IMR-90 (cell line): ENCODE results near the gene CASK. TPM values are rescaled to one million over a fixed set of nuclear protein-coding genes. Genes with fewer than 3 reads are reported as not detected.

Experiments used
- ATAC-seq: fragments of 200-7000 bp; cut with Tn5 transposase; 2 replicates; pipeline ENCODE4 v1.9.1; 2020; ENCODE audit warnings: low read depth, mild to moderate bottlenecking, moderate library complexity
- BruUV-seq: library from RNA; stranded (reverse); fragments of 400-500 nt; replicated peaks from 2 replicates; lab custom pipeline; 2021; lab: Mats Ljungman, UMichigan
- CTCF ChIA-PET: fragments of 300-600 bp; formaldehyde crosslinking; extraction: SDS; loops from one replicate; lab custom pipeline; 2021; ENCODE audit warnings: antibody characterized with exemption; lab: Yijun Ruan, JAX
- POLR2A ChIA-PET: fragments of 300-600 bp; sonication (Branson Sonifier 250); formaldehyde crosslinking; loops from one replicate; lab custom pipeline; 2022; ENCODE audit warnings: antibody characterized with exemption; ENCODE audit not compliant: unreplicated experiment; lab: Charles Lee
- DNase-seq: peaks from one replicate; pipeline ENCODE4 v3.0.0; 2013
- H2AFZ ChIP-seq: replicated peaks from 2 replicates; pipeline ENCODE3; 2013; ENCODE audit warnings: low read length, mild to moderate bottlenecking; ENCODE audit not compliant: poor library complexity
- H2AK5ac ChIP-seq: 2 replicates; pipeline ENCODE4 v1.6.1; 2013; ENCODE audit warnings: low read depth, low read length, inconsistent platforms
- H2AK9ac ChIP-seq: replicated peaks from 2 replicates; pipeline ENCODE3; 2013; ENCODE audit warnings: mild to moderate bottlenecking, low read depth, low read length, moderate library complexity; ENCODE audit not compliant: poor library complexity
- H2BK120ac ChIP-seq: 2 replicates; pipeline ENCODE4 v1.6.1; 2013; ENCODE audit warnings: low read depth, low read length, inconsistent platforms
- H2BK15ac ChIP-seq: 3 replicates; pipeline ENCODE4 v1.6.1; 2013; ENCODE audit warnings: low read depth, low read length, inconsistent platforms
- H2BK20ac ChIP-seq: 2 replicates; pipeline ENCODE4 v1.6.1; 2013; ENCODE audit warnings: low read depth, mild to moderate bottlenecking, inconsistent platforms, low read length, moderate library complexity
- H2BK5ac ChIP-seq: 2 replicates; pipeline ENCODE4 v1.6.1; 2013; ENCODE audit warnings: mild to moderate bottlenecking, low read depth, low read length, inconsistent platforms; ENCODE audit not compliant: poor library complexity, severe bottlenecking
- H3K14ac ChIP-seq: replicated peaks from 2 replicates; pipeline ENCODE4 v1.6.1; 2013; ENCODE audit warnings: low read depth, low read length, inconsistent platforms
- H3K18ac ChIP-seq: 2 replicates; pipeline ENCODE4 v1.6.1; 2013; ENCODE audit warnings: low read depth, low read length, control low read depth
- H3K23ac ChIP-seq: 2 replicates; pipeline ENCODE4 v1.6.1; 2013; ENCODE audit warnings: low read depth, low read length, inconsistent platforms
- H3K27ac ChIP-seq: 2 replicates; pipeline ENCODE4 v1.5.1; 2013; ENCODE audit warnings: mild to moderate bottlenecking, control low read depth, low read length; ENCODE audit not compliant: insufficient read depth
- H3K27me3 ChIP-seq: 2 replicates; pipeline ENCODE4 v1.6.1; 2013; ENCODE audit warnings: low read length; ENCODE audit not compliant: control insufficient read depth, insufficient read depth
- H3K36me3 ChIP-seq: 2 replicates; pipeline ENCODE4 v1.6.1; 2013; ENCODE audit warnings: low read length, mixed read lengths; ENCODE audit not compliant: control insufficient read depth, insufficient read depth
- H3K4ac ChIP-seq: 2 replicates; pipeline ENCODE4 v1.6.1; 2013; ENCODE audit warnings: low read depth, low read length, inconsistent platforms
- H3K4me1 ChIP-seq: 2 replicates; pipeline ENCODE4 v1.6.1; 2013; ENCODE audit warnings: low read length, mixed read lengths; ENCODE audit not compliant: control insufficient read depth, insufficient read depth
- H3K4me2 ChIP-seq: 2 replicates; pipeline ENCODE4 v1.6.1; 2013; ENCODE audit warnings: low read depth, mild to moderate bottlenecking, control low read depth, low read length, moderate library complexity
- H3K4me3 ChIP-seq: 2 replicates; pipeline ENCODE4 v1.5.1; 2013; ENCODE audit warnings: low read depth, mild to moderate bottlenecking, control low read depth, low read length, moderate library complexity; ENCODE audit not compliant: insufficient read depth
- H3K56ac ChIP-seq: 2 replicates; pipeline ENCODE4 v1.6.1; 2013; ENCODE audit warnings: low read length, inconsistent platforms; ENCODE audit not compliant: insufficient read depth; ENCODE audit errors: extremely low read depth
- H3K79me1 ChIP-seq, 2 experiments: 2 replicates each; pipeline ENCODE4 v1.6.1; 2013; ENCODE audit warnings: low read length in 2 of 2, inconsistent platforms in 1 of 2, low read depth in 1 of 2
- H3K9ac ChIP-seq: 2 replicates; pipeline ENCODE4 v1.6.1; 2013; ENCODE audit warnings: low read depth, low read length, control low read depth
- H3K9me1 ChIP-seq: 2 replicates; pipeline ENCODE4 v1.6.1; 2013; ENCODE audit warnings: low read length, inconsistent platforms; ENCODE audit not compliant: insufficient read depth
- H3K9me3 ChIP-seq: 2 replicates; pipeline ENCODE4 v1.6.1; 2013; ENCODE audit warnings: low read length; ENCODE audit not compliant: control insufficient read depth, insufficient read depth
- H4K20me1 ChIP-seq: 2 replicates; pipeline ENCODE4 v1.6.1; 2013; ENCODE audit warnings: low read length, inconsistent platforms; ENCODE audit not compliant: insufficient read depth
- H4K5ac ChIP-seq: 2 replicates; pipeline ENCODE4 v1.6.1; 2013; ENCODE audit warnings: mild to moderate bottlenecking, low read depth, low read length, control low read depth
- H4K8ac ChIP-seq, 2 experiments: 2 replicates each; pipeline ENCODE4 v1.6.1; 2013; ENCODE audit warnings: low read depth in 2 of 2, low read length in 2 of 2, control low read depth in 1 of 2, inconsistent platforms in 1 of 2
- H4K91ac ChIP-seq: 2 replicates; pipeline ENCODE4 v1.6.1; 2013; ENCODE audit warnings: low read depth, low read length, inconsistent platforms; ENCODE audit not compliant: insufficient read depth
- CEBPB ChIP-seq: IDR thresholded peaks from 2 replicates; pipeline ENCODE4 v1.6.1; 2012; ENCODE audit warnings: low read depth, low read length, improper control_type of control experiment
- MAFK ChIP-seq: IDR thresholded peaks from 2 replicates; pipeline ENCODE4 v1.6.1; 2012; ENCODE audit warnings: low read depth, low read length, improper control_type of control experiment
- POLR2A ChIP-seq: IDR thresholded peaks from 2 replicates; pipeline ENCODE4 v1.6.1; 2012; ENCODE audit warnings: mild to moderate bottlenecking, low read depth, low read length
- SMC3 ChIP-seq: fragments of 150-350 bp; IDR thresholded peaks from 2 replicates; pipeline ENCODE4 v1.6.1; 2016; ENCODE audit warnings: low read depth, mild to moderate bottlenecking, antibody characterized with exemption, low read length, moderate library complexity
- WGBS, 2 experiments: methylation state at CpG; one replicate each; pipeline versions ENCODE4 v1.1.5 to v1.1.7; 2013; ENCODE audit warnings: missing lambda C conversion rate in 2 of 2; ENCODE audit not compliant: insufficient read length in 1 of 2; ENCODE audit errors: extremely low coverage in 2 of 2; 5-methylcytosine and 5-hydroxymethylcytosine counted together
- dilution Hi-C: fragments of 300-500 bp; cut with HindIII; formaldehyde crosslinking; loops from one replicate; pipeline ENCODE4 v1.14.3; 2018; ENCODE audit warnings: low sequenced_read_pairs; ENCODE audit not compliant: unreplicated experiment
- in situ Hi-C: fragments of 300-500 bp; cut with MboI; formaldehyde crosslinking; loops from 3 replicates; pipeline ENCODE4 v1.14.3; 2019; ENCODE audit warnings: low sequenced_read_pairs, inconsistent platforms, mixed read lengths
- intact Hi-C: fragments of 100-400 bp; cut with micrococcal nuclease; formaldehyde crosslinking; loops from 2 replicates; pipeline ENCODE4 v1.10.0; 2022
- polyA plus RNA-seq, 3 experiments: library from polyadenylated mRNA; depleted of rRNA; stranded (reverse); fragments of >200 nt; gene quantifications; 2 replicates each; pipeline ENCODE4 v1.2.3, GENCODE V29; 2012; ENCODE audit warnings: low replicate concordance in 1 of 3
- total RNA-seq: library from RNA; depleted of rRNA; stranded (reverse); fragments of >200 nt; gene quantifications from 2 replicates; pipeline ENCODE4 v1.2.3, GENCODE V29; 2012
- TF ChIP-seq, protein P1 (sequence below): conservative IDR thresholded peaks from 2 replicates; pipeline ENCODE4 v1.5.1; 2012; ENCODE audit warnings: mild to moderate bottlenecking, low read depth, low read length, improper control_type of control experiment
- TF ChIP-seq, protein P2 (sequence below): fragments of 150-350 bp; IDR thresholded peaks from 2 replicates; pipeline ENCODE4 v1.6.1; 2016; ENCODE audit warnings: low read depth, mild to moderate bottlenecking, low read length, moderate library complexity, borderline replicate concordance
- TF ChIP-seq, protein P3 (sequence below): fragments of 150-350 bp; IDR thresholded peaks from 2 replicates; pipeline ENCODE4 v1.6.1; 2017; ENCODE audit warnings: mild to moderate bottlenecking, antibody characterized with exemption, low read length, low read depth

The CASK gene
- total and polyA plus RNA-seq, 2 of the 4 experiments (the other 2 are of a cell fraction): 9.4 to 17.7 TPM

DNA sequence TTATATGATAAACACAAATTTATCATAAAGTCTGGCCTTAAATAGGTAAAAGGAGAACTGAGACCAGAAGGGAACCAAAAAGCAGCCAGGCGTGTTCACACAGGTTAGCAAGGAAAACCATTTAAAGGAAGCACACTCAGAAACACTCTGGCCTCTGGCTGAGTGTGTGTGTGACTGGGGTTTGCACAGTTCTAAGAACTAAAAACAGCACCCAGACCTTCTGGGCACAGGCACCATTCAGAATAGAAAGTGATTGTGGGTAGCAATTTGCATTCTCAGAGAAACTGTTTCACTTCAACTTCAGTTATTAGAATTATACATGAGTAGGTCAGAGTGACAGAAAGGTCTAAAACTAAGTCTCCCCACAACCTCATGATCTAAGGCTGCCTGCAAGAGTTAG lies 189.4 kb downstream of the CASK start:
- no peak overlapping the region for H4K5ac ChIP-seq
- 33% methylated on average over 1 of the region's 1 CpG; no CpG with 5 or more reads in 1 of the 2 experiments for WGBS, 2 experiments
- intact Hi-C loops: loop anchor here (10.0 kb wide), 2 partner anchors 179 to 459 kb away; no protein-coding TSS in a partner anchor

More for the DNA sequence above, 189.4 kb downstream of the CASK start:
- Histone ChIP-seq H2BK20ac (no peak overlapping the region), H3K36me3 (no peaks in the 10 kb centered on the region), H3K27ac (no peak overlapping the region), H3K4ac (no peak overlapping the region), H2BK5ac (no peak overlapping the region), H2AK5ac (no peak overlapping the region), H4K20me1 (no peaks in the 10 kb centered on the region), H3K4me2 (no peak overlapping the region), H3K27me3 (no peaks in the 10 kb centered on the region; the same call in 1 of the 2 replicates), H3K4me1 (no peaks in the 10 kb centered on the region), H3K9me1 (no peaks in the 10 kb centered on the region), H4K8ac (no peak overlapping the region), H3K79me1 (no peaks in the 10 kb centered on the region), H3K9me3 (no peaks in the 10 kb centered on the region), H2BK15ac (no peak overlapping the region), H3K4me3 (no peak overlapping the region), H3K14ac (no peak overlapping the region), H3K23ac (no peak overlapping the region), H3K56ac (no peak overlapping the region), H2AK9ac (no peak overlapping the region), H2AFZ (no peak overlapping the region), H2BK120ac (no peak overlapping the region), H4K91ac (no peak overlapping the region), H3K9ac (no peak overlapping the region), H3K18ac (no peak overlapping the region)
- ChIA-PET CTCF (no interaction called here), POLR2A (no interaction called here)
- in situ Hi-C loops (no loop called here), dilution Hi-C loops (no loop called here)
- ATAC-seq (no peak), DNase-seq (no peak)
- no TSS peak for BruUV-seq
- TF ChIP-seq MAFK (no peak), POLR2A (no peak), CEBPB (no peak), SMC3 (no peak)
- TF ChIP-seq, protein P1, sequence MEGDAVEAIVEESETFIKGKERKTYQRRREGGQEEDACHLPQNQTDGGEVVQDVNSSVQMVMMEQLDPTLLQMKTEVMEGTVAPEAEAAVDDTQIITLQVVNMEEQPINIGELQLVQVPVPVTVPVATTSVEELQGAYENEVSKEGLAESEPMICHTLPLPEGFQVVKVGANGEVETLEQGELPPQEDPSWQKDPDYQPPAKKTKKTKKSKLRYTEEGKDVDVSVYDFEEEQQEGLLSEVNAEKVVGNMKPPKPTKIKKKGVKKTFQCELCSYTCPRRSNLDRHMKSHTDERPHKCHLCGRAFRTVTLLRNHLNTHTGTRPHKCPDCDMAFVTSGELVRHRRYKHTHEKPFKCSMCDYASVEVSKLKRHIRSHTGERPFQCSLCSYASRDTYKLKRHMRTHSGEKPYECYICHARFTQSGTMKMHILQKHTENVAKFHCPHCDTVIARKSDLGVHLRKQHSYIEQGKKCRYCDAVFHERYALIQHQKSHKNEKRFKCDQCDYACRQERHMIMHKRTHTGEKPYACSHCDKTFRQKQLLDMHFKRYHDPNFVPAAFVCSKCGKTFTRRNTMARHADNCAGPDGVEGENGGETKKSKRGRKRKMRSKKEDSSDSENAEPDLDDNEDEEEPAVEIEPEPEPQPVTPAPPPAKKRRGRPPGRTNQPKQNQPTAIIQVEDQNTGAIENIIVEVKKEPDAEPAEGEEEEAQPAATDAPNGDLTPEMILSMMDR: no peak
- TF ChIP-seq, protein P2, sequence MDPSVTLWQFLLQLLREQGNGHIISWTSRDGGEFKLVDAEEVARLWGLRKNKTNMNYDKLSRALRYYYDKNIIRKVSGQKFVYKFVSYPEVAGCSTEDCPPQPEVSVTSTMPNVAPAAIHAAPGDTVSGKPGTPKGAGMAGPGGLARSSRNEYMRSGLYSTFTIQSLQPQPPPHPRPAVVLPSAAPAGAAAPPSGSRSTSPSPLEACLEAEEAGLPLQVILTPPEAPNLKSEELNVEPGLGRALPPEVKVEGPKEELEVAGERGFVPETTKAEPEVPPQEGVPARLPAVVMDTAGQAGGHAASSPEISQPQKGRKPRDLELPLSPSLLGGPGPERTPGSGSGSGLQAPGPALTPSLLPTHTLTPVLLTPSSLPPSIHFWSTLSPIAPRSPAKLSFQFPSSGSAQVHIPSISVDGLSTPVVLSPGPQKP: no peak
- TF ChIP-seq, protein P3, sequence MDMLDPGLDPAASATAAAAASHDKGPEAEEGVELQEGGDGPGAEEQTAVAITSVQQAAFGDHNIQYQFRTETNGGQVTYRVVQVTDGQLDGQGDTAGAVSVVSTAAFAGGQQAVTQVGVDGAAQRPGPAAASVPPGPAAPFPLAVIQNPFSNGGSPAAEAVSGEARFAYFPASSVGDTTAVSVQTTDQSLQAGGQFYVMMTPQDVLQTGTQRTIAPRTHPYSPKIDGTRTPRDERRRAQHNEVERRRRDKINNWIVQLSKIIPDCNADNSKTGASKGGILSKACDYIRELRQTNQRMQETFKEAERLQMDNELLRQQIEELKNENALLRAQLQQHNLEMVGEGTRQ: no peak
